GM12872 (cell line): ENCODE data around the gene AGXT.

Experiments used
- CTCF ChIP-seq: IDR thresholded peaks from 3 replicates; pipeline ENCODE4 v1.5.1; 2011; ENCODE audit warnings: low read depth, mild to moderate bottlenecking, low read length, moderate library complexity; ENCODE audit not compliant: insufficient read depth

AGXT gene

DNA sequence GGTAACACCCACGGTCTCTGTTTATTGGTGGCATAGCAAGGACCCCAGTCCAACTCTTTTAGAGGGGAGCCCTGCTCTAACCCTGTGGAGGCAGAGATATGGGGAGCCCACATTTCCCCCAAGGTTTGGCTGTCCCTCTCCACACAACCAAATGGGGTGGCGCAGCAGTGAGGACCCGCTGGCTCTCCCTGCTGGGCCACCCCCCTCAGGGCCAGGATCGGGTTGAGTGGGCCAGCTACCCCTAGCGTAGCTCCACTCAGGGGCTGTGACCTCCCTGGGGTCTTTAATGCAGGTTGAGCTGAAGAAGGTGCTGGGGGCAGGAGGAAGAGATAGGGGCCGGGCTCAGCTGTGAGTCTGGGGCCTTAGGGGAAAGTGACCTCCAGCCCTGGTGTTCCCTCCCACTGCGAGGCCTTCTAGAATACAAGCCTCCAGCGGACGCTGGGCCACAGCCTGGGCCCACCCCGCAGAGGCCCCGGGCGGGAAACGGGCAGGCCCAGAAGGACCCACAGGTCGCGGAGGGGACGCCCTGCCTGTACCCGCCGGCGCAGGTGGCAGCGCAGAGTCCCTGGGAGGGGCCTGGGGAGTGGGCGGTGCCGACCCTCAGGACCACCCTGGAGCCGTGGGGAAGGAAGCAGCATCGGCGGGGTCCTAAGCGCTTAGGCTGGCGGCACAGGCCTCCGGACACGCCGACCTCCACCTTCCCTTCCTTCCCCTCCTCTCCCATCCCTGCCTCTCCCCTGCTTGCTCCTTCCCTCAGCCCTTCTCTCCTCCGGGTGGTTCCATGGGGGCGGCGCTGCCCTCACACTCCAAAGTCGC, 47.1 kb downstream of the AGXT start:
- no peak for TF ChIP-seq CTCF

DNA sequence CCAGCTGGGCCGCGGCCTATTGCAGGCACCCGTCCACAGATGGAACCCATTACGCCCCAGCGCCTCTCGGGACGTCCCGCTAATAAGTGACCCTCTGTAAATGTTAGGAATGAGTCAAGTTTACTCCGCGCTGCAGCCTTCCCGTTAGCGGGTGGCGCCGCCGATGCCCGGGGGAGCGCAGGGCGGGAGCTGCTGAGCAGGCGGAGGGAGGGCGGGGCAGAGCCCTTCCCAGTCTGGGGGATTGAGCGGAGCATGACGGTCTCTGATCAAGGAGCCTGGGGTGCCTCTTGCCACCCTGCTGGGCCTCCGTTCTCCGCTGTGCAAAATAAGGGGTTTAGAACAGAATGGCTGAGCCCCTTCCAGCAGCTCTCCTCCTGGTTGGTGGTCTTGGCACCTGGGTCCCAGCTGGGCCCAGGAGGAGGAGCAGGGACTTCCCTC, 48.0 kb downstream of the AGXT start:
- no peak for TF ChIP-seq CTCF

- no peak for TF ChIP-seq CTCF
Measured at GRCh38 chr2:240917009-240917683, 48.5 kb downstream of the AGXT start.

GRCh38 chr2:240917684-240918257, 49.1 kb downstream of the AGXT start:
- TF ChIP-seq CTCF: no peak

DNA sequence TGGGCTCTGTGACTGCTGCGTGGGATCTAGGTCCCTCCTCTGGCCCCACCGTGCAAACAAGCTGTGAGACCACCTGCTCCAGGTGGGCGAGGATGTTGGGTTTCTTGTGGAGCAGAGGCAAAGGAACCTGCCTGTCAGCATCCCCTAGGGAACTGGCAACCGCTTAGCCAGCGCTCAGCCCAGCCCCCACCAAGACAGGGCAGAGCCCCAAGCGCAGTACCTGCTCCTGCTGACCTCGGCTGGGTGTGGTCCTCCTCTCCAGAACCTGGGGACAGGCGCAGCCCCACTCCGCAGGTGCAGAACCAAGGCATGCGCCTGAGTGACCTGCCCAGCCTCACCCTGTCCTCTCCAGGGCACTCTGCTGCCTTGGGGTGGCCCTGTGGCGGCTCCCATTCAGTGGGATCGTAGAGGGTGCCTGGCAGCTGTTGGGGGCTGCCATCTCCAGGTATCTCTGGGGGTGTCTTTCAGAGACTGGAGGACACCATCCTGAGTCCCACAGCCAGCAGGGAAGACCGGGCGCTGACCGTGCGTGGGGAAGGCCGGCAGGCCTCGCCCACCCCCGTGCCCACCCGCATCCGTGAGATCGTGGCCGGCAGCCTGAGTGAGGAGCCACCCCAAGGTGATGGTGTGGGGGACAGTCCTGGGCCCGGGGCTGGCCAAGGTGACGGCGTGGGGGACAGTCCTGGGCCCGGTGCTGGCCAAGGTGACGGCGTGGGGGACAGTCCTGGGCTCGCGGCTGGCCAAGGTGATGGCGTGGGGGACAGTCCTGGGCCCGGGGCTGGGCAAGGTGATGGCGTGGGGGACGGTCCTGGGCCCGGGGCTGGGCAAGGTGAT, 49.9 kb downstream of the AGXT start:
- TF ChIP-seq CTCF: no peak

- no peak for TF ChIP-seq CTCF
Measured at GRCh38 chr2:240919161-240919781, 50.6 kb downstream of the AGXT start.
